Liver (tissue), 9 donors: ENCODE data around the gene XG. TPM values are rescaled to one million over a fixed set of nuclear protein-coding genes. Genes with fewer than 3 reads are reported as not detected.

Experiments used
- DNase-seq: peaks from one replicate; pipeline ENCODE4 v3.0.0-alpha.2; 2017; ENCODE audit warnings: low spot score
- H3K27ac ChIP-seq, 2 donors: one replicate each; pipeline ENCODE4 v1.7.0; 2013; ENCODE audit warnings: inconsistent platforms in 2 of 2, low read length in 2 of 2, control low read depth in 1 of 2, low read depth in 1 of 2, mild to moderate bottlenecking in 1 of 2
- H3K27me3 ChIP-seq, 4 donors: one replicate each; pipeline versions ENCODE4 v1.6.1 to v1.7.0; 2013; ENCODE audit warnings: low read length in 3 of 4, inconsistent platforms in 1 of 4, mild to moderate bottlenecking in 1 of 4, moderate library complexity in 1 of 4; ENCODE audit not compliant: control insufficient read depth in 4 of 4, insufficient read depth in 4 of 4
- H3K36me3 ChIP-seq, 4 donors: one replicate each; pipeline versions ENCODE4 v1.6.1 to v1.7.0; 2013; ENCODE audit warnings: low read length in 3 of 4, mild to moderate bottlenecking in 3 of 4, low read depth in 1 of 4, moderate library complexity in 1 of 4; ENCODE audit not compliant: control insufficient read depth in 4 of 4, insufficient read depth in 3 of 4
- H3K4me1 ChIP-seq, 4 donors: one replicate each; pipeline versions ENCODE4 v1.6.1 to v1.7.0; 2013; ENCODE audit warnings: low read length in 3 of 4, mild to moderate bottlenecking in 3 of 4, moderate library complexity in 1 of 4; ENCODE audit not compliant: control insufficient read depth in 4 of 4, insufficient read depth in 4 of 4
- H3K4me3 ChIP-seq, 3 donors: one replicate each; pipeline versions ENCODE4 v1.6.1 to v1.7.0; 2013; ENCODE audit warnings: low read length in 3 of 3, control low read depth in 1 of 3, low read depth in 1 of 3, mild to moderate bottlenecking in 1 of 3
- H3K9ac ChIP-seq, 2 donors: one replicate each; pipeline ENCODE4 v1.7.0; 2013; ENCODE audit warnings: low read length in 2 of 2, mild to moderate bottlenecking in 2 of 2, moderate library complexity in 2 of 2, control low read depth in 1 of 2, low read depth in 1 of 2
- H3K9me3 ChIP-seq, 4 donors: one replicate each; pipeline versions ENCODE4 v1.6.1 to v1.7.0; 2013; ENCODE audit warnings: low read length in 3 of 4; ENCODE audit not compliant: control insufficient read depth in 4 of 4
- CTCF ChIP-seq: fragments of 150-350 bp; IDR thresholded peaks from 2 replicates; pipeline ENCODE4 v1.5.1; 2017; ENCODE audit warnings: improper control_type of control experiment, low read depth, low read length; ENCODE audit not compliant: missing input control
- EGR1 ChIP-seq, 2 donors: IDR thresholded peaks; 2 replicates each; pipeline ENCODE4 v1.6.1; 2016 to 2018; ENCODE audit warnings: antibody characterized with exemption in 2 of 2, low read depth in 2 of 2
- FOXA1 ChIP-seq: IDR thresholded peaks from 2 replicates; pipeline ENCODE4 v1.6.1; 2016; ENCODE audit warnings: antibody characterized with exemption
- FOXA2 ChIP-seq: IDR thresholded peaks from 2 replicates; pipeline ENCODE4 v1.6.1; 2016; ENCODE audit warnings: antibody characterized with exemption
- GABPA ChIP-seq, 2 donors: IDR thresholded peaks in 1 of 2; conservative IDR thresholded peaks in 1 of 2; 2 replicates each; pipeline ENCODE4 v1.6.1; 2016; ENCODE audit warnings: antibody characterized with exemption in 2 of 2, mild to moderate bottlenecking in 1 of 2, moderate library complexity in 1 of 2
- HNF4A ChIP-seq, 2 donors: conservative IDR thresholded peaks; 2 replicates each; pipeline ENCODE4 v1.6.1; 2016; ENCODE audit warnings: antibody characterized with exemption in 2 of 2, mild to moderate bottlenecking in 2 of 2
- HNF4G ChIP-seq: IDR thresholded peaks from 2 replicates; pipeline ENCODE4 v1.6.1; 2016; ENCODE audit warnings: antibody characterized with exemption
- JUND ChIP-seq, 2 donors: IDR thresholded peaks; 2 replicates each; pipeline ENCODE4 v1.6.1; 2016; ENCODE audit warnings: antibody characterized with exemption in 2 of 2
- NR2F2 ChIP-seq: IDR thresholded peaks from 2 replicates; pipeline ENCODE4 v1.6.1; 2016; ENCODE audit warnings: antibody characterized with exemption
- RAD21 ChIP-seq, 2 donors: IDR thresholded peaks; 2 replicates each; pipeline ENCODE4 v1.6.1; 2016; ENCODE audit warnings: antibody characterized with exemption in 2 of 2, mild to moderate bottlenecking in 2 of 2
- REST ChIP-seq: IDR thresholded peaks from 2 replicates; pipeline ENCODE4 v1.6.1; 2016; ENCODE audit warnings: antibody characterized with exemption, mild to moderate bottlenecking
- RXRA ChIP-seq, 2 donors: IDR thresholded peaks; 2 replicates each; pipeline ENCODE4 v1.6.1; 2017 to 2018; ENCODE audit warnings: antibody characterized with exemption in 2 of 2, mild to moderate bottlenecking in 1 of 2
- SP1 ChIP-seq: IDR thresholded peaks from 2 replicates; pipeline ENCODE4 v1.6.1; 2018; ENCODE audit warnings: antibody characterized with exemption, mild to moderate bottlenecking
- TAF1 ChIP-seq: conservative IDR thresholded peaks from 2 replicates; pipeline ENCODE4 v1.6.1; 2016; ENCODE audit warnings: antibody characterized with exemption, mild to moderate bottlenecking
- YY1 ChIP-seq: IDR thresholded peaks from 2 replicates; pipeline ENCODE4 v1.6.1; 2016; ENCODE audit warnings: antibody characterized with exemption, mild to moderate bottlenecking
- ZBTB33 ChIP-seq: IDR thresholded peaks from 2 replicates; pipeline ENCODE4 v1.6.1; 2016; ENCODE audit warnings: antibody characterized with exemption
- WGBS: extraction: QIAGEN DNeasy Blood & Tissue Kit; methylation state at CpG from one replicate; pipeline ENCODE4 v1.1.7; 2013; 5-methylcytosine and 5-hydroxymethylcytosine counted together
- polyA plus RNA-seq, 2 donors: library from polyadenylated mRNA; stranded (reverse) in 1 of 2; unstranded in 1 of 2; fragments of 200-250 nt in 1 of 2; fragments of >200 nt in 1 of 2; fragmentation: Nextera tagmentation in 1 of 2; extraction: Ambion mirVana in 1 of 2; gene quantifications; one replicate each; pipeline versions ENCODE4 v1.2.1 to v1.2.3, GENCODE V29; 2013 to 2015
- total RNA-seq, 2 donors: library from RNA; depleted of rRNA; stranded (reverse); fragments of >200 nt; gene quantifications; one replicate each; pipeline ENCODE4 v1.2.3, GENCODE V29; 2014
- TF ChIP-seq, protein P1 (sequence below): IDR thresholded peaks from 2 replicates; pipeline ENCODE4 v1.6.1; 2016; ENCODE audit warnings: antibody characterized with exemption
- TF ChIP-seq, protein P2 (sequence below): IDR thresholded peaks from 2 replicates; pipeline ENCODE4 v1.6.1; 2016; ENCODE audit warnings: antibody characterized with exemption
- donor health status: healthy.
- donor health status: healthy.
- donor health status: healthy.
- donor health status: healthy.
- donor health status: healthy.

The XG gene
- total and polyA plus RNA-seq, 4 donors, result 0.02 to 0.93 (median 0.74) TPM; not detected in 1

GRCh38 chrX:2854918-2855317, 103.1 kb downstream of the XG start:
- TF ChIP-seq RAD21 (IDR thresholded peaks at IDR 0.05) (no peak), JUND (IDR thresholded peaks at IDR 0.05) (no peak), RXRA (IDR thresholded peaks at IDR 0.05) (no peak), NR2F2 (no peak), CTCF (no peak), SP1 (no peak), YY1 (no peak), HNF4A (conservative IDR thresholded peaks at IDR 0.05) (no peak), ZBTB33 (no peak), FOXA2 (no peak), FOXA1 (no peak), HNF4G (no peak), REST (no peak), EGR1 (IDR thresholded peaks at IDR 0.05; ENCODE audit: low read depth in 2 of 2) (no peak), GABPA (IDR thresholded peaks at IDR 0.05 in 1 of 2, conservative IDR thresholded peaks at IDR 0.05 in 1 of 2) (no peak), TAF1 (no peak)
- TF ChIP-seq, protein P1, sequence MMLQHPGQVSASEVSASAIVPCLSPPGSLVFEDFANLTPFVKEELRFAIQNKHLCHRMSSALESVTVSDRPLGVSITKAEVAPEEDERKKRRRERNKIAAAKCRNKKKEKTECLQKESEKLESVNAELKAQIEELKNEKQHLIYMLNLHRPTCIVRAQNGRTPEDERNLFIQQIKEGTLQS, result no peak
- TF ChIP-seq, protein P2, sequence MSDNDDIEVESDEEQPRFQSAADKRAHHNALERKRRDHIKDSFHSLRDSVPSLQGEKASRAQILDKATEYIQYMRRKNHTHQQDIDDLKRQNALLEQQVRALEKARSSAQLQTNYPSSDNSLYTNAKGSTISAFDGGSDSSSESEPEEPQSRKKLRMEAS, result no peak
- H3K9ac ChIP-seq, result no peak overlapping the region
- WGBS, result 97% methylated on average over 21 of the region's 21 CpGs
- no peak for DNase-seq
- no peak overlapping the region for H3K4me3 ChIP-seq
- no peaks in the 10 kb centered on the region for H3K9me3 ChIP-seq
- no peaks in the 10 kb centered on the region for H3K27me3 ChIP-seq
- no peaks in the 10 kb centered on the region for H3K4me1 ChIP-seq
- peaks cover 0 to 44% (median 23%) of the 10 kb centered on the region in 4 donors for H3K36me3 ChIP-seq
- H3K27ac ChIP-seq, result no peak overlapping the region
